Type B pancreatic cell (in vitro differentiated cells): ENCODE measurements around the gene ARHGEF17. TPM values are rescaled to one million over a fixed set of nuclear protein-coding genes. Genes with fewer than 3 reads are reported as not detected.
A peak's percentile ranks its signal among the peaks of the same experiment; 100 is the strongest.

Experiments
- DNase-seq: peaks from one replicate; pipeline ENCODE4 v3.0.0; 2021; ENCODE audit warnings: mixed read lengths; ENCODE audit not compliant: unreplicated experiment; ENCODE audit errors: extremely low spot score
- H3K27ac Mint-ChIP-seq: 2 replicates; pipeline ENCODE4 v1.8.0; 2021; ENCODE audit warnings: mild to moderate bottlenecking, mixed read lengths
- H3K27me3 Mint-ChIP-seq: 2 replicates; pipeline ENCODE4 v1.8.0; 2021; ENCODE audit warnings: mixed read lengths
- H3K36me3 Mint-ChIP-seq: 2 replicates; pipeline ENCODE4 v1.8.0; 2021; ENCODE audit warnings: mixed read lengths
- H3K4me1 Mint-ChIP-seq: one replicate; pipeline ENCODE4 v1.8.0; 2021; ENCODE audit warnings: mixed read lengths; ENCODE audit not compliant: unreplicated experiment
- H3K4me3 Mint-ChIP-seq: 2 replicates; pipeline ENCODE4 v1.8.0; 2021; ENCODE audit warnings: mild to moderate bottlenecking, mixed read lengths
- H3K9me3 Mint-ChIP-seq: 2 replicates; pipeline ENCODE4 v1.8.0; 2021; ENCODE audit warnings: mixed read lengths
- total RNA-seq: library from RNA; stranded (reverse); gene quantifications from 2 replicates; pipeline ENCODE4 v1.2.1, GENCODE V29; 2021; ENCODE audit warnings: low replicate concordance
- TF ChIP-seq, protein P1 (sequence below): fragments of 200-600 bp; sonication (generic); conservative IDR thresholded peaks from 2 replicates; pipeline ENCODE4 v1.5.0; 2021; ENCODE audit warnings: antibody characterized with exemption, mild to moderate bottlenecking

The ARHGEF17 gene
- total RNA-seq, 1 donor from 2014 or later, result 69.7 TPM

DNA sequence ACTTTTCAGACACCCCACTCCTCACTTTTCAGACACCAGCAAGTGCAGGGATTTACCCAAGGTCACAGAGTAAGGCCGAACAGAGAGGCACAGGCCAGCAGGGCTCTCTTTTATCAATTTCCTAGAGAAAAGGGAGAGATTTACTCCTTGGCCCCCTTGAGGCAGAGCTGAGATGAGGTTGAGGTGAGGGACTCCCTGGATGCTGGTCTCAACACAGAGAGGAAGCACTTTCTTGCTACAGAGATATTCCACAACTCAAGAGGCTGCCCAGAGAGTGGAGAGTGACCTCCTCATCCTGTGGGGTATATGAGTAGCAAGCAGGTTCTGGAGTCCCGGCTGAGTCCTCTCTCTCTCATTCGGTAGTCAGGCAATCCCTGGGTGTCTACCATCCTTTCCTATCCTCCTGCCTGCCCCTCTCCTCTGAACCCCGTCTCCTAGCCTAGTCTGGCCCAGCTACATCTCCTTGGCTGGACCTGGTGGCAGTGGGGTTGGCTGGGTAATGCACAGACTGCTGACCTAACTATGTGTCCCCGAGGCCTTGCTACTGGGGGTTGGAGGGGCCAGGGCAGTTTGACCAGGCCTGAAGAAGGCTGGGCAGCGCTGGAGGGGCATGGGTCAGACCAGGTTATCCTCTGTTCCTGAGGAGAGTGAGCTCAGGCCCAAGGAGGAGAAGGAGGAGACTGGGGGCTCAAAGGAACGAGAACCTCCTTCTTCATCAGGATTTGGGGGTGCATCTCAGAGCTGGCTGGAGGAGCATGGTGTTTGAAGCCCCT is 1.8 kb upstream of the ARHGEF17 start:
- DNase-seq, result no peak
- H3K27ac Mint-ChIP-seq, result peak overlapping the region; percentile 97

DNA sequence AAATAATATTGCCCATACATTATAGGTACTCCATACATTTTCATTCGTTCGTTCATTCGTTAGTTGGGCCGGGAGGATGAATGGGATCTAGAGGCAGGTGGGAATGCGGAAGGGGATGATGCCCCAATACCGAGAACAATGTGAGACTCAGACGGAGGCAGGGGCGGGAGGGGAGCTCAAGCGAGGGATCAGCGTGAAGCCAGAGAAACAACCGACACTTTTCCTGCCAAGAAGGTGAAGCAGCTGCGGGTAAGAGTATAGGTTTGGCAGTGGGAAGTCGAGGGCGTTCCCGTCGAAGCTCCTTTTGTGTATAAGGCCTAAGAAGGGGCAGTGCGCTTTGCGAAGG is 1.1 kb upstream of the ARHGEF17 start:
- Mint-ChIP-seq H3K27ac (peak overlapping the region; percentile 97), H3K4me3 (peak overlapping the region; percentile 91), H3K36me3 (no peaks in the 10 kb centered on the region), H3K27me3 (no peaks in the 10 kb centered on the region), H3K4me1 (peaks cover 17% of the 10 kb centered on the region), H3K9me3 (no peaks in the 10 kb centered on the region)
- no peak for DNase-seq
- TF ChIP-seq, protein P1, sequence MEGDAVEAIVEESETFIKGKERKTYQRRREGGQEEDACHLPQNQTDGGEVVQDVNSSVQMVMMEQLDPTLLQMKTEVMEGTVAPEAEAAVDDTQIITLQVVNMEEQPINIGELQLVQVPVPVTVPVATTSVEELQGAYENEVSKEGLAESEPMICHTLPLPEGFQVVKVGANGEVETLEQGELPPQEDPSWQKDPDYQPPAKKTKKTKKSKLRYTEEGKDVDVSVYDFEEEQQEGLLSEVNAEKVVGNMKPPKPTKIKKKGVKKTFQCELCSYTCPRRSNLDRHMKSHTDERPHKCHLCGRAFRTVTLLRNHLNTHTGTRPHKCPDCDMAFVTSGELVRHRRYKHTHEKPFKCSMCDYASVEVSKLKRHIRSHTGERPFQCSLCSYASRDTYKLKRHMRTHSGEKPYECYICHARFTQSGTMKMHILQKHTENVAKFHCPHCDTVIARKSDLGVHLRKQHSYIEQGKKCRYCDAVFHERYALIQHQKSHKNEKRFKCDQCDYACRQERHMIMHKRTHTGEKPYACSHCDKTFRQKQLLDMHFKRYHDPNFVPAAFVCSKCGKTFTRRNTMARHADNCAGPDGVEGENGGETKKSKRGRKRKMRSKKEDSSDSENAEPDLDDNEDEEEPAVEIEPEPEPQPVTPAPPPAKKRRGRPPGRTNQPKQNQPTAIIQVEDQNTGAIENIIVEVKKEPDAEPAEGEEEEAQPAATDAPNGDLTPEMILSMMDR, result no peak

More for the DNA sequence above, 1.8 kb upstream of the ARHGEF17 start:
- Mint-ChIP-seq H3K9me3 (no peaks in the 10 kb centered on the region), H3K27me3 (no peaks in the 10 kb centered on the region), H3K4me3 (peak overlapping the region; percentile 91), H3K4me1 (peaks cover 11% of the 10 kb centered on the region), H3K36me3 (no peaks in the 10 kb centered on the region)
- TF ChIP-seq, protein P1, result peak; percentile 49

DNA sequence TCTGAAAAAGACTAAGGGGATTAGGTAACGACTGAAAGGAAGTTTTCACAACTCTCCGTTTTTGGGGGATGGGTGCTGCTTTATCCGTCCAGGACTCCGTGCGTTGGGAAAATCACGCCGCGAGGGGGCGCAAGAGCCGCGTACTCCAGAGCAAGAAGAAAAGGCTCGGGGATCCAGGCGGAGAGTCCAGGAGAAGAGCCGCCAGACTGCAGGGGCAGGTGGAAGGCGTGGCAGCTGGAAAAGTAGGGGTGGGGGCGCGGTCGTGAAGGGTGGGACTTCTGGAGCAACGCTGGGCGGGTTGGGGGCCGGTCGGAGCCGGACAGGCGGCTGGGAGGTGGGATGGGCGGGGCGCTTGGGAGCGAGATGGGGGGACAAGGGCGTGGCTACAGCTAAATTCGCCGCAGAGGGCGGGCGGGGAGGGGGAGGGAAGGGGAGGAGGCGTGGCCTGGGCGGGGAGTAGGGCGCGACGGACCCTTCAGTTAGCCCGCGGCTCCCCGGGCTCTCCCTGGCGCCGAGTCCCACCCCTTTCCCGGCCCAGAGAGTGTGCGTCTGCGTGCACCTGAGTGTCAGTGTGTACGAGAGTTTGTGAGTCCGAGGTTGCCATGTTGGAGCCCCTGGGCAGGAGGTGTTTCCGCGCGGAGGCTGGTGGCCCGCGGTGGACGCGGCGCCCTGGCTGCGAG is 613 bp upstream of the ARHGEF17 start:
- H3K27ac Mint-ChIP-seq, result peak overlapping the region; percentile 97
- H3K9me3 Mint-ChIP-seq, result no peaks in the 10 kb centered on the region
- TF ChIP-seq, protein P1, result peak; percentile 91
- H3K27me3 Mint-ChIP-seq, result no peaks in the 10 kb centered on the region
- peak; percentile 100 for DNase-seq
- H3K4me1 Mint-ChIP-seq, result peaks cover 22% of the 10 kb centered on the region
- no peaks in the 10 kb centered on the region for H3K36me3 Mint-ChIP-seq
- H3K4me3 Mint-ChIP-seq, result peak overlapping the region; percentile 91

DNA sequence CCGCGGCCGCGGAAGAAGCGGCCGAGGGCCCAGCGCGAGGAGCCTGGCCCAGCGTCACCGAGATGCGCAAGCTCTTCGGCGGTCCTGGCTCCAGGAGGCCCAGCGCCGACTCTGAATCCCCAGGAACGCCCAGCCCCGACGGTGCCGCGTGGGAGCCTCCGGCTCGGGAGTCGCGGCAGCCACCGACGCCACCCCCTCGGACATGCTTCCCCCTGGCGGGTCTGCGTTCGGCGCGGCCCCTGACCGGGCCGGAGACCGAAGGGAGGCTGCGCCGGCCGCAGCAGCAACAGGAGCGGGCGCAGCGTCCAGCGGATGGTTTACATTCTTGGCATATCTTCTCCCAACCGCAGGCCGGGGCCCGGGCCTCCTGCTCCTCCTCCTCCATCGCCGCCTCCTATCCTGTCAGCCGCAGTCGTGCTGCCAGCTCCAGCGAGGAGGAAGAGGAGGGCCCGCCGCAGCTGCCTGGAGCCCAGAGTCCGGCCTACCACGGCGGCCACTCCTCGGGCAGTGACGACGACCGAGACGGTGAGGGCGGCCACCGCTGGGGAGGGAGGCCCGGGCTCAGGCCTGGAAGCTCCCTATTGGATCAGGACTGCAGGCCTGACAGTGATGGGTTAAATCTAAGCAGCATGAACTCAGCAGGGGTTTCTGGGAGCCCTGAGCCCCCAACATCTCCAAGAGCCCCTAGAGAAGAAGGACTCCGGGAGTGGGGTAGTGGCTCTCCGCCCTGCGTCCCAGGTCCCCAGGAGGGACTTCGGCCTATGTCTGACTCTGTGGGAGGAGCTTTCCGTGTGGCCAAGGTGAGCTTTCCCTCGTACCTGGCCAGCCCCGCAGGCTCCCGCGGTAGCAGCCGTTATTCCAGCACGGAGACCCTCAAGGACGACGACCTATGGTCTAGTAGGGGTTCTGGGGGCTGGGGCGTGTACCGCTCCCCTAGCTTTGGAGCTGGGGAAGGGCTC is 1.2 kb downstream of the ARHGEF17 start:
- Mint-ChIP-seq H3K4me3 (peak overlapping the region; percentile 82), H3K27ac (peak overlapping the region; percentile 74), H3K36me3 (no peaks in the 10 kb centered on the region), H3K9me3 (no peaks in the 10 kb centered on the region), H3K27me3 (no peaks in the 10 kb centered on the region), H3K4me1 (peaks cover 39% of the 10 kb centered on the region)
- TF ChIP-seq, protein P1, result no peak
- peak; percentile 84 for DNase-seq

DNA sequence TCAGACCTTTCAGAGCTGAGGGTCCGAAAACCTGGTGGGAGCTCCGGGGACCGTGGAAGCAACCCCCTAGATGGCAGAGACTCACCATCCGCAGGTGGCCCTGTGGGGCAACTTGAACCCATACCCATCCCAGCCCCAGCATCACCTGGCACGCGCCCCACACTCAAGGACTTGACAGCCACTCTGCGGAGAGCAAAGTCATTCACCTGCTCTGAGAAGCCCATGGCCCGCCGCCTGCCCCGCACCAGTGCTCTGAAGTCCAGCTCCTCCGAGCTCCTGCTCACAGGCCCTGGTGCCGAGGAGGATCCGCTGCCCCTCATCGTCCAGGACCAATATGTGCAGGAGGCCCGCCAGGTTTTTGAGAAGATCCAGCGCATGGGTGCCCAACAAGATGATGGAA is 2.0 kb downstream of the ARHGEF17 start:
- Mint-ChIP-seq H3K27ac (peak overlapping the region; percentile 51), H3K36me3 (no peaks in the 10 kb centered on the region), H3K4me1 (peaks cover 47% of the 10 kb centered on the region), H3K9me3 (no peaks in the 10 kb centered on the region), H3K4me3 (peak overlapping the region; percentile 82), H3K27me3 (no peaks in the 10 kb centered on the region)
- TF ChIP-seq, protein P1, result no peak
- no peak for DNase-seq
